HL-60/S4 treated with phorbol 12-myristate 13-acetate at 8.2 ng/mL for 4 days and 3 days (cell line): ENCODE results near the gene MOB1B.
"Not testable (repeated sequence)": the region's sequence is repeated elsewhere in the genome, so short reads cannot be mapped to it uniquely, and the experiment has no call there.

ENCODE experiments used
- in situ Hi-C: fragments of 300-500 bp; cut with MboI; formaldehyde crosslinking; loops from 2 replicates; pipeline ENCODE4 v1.15.0; 2022; ENCODE audit warnings: low sequenced_read_pairs

The MOB1B gene

DNA sequence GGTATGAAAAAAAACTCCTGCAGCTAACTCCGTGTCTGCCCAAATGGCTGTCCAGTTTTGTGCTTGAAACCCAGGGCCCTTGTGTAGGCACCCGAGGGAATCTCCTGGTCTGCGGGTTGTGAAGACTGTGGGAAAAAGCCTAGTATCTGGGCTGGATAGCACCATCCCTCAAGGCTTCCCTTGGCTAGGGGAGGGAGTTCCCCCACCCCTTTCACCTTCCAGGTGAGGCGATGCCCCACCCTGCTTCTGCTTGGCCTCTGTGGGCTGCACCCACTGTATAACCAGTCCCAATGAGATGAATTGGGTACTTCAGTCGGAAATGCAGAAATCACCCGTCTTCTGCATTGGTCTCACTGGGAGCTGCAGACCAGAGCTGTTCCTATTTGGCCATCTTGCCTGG is 102.9 kb downstream of the MOB1B start:
- in situ Hi-C loops: not testable (repeated sequence)

DNA sequence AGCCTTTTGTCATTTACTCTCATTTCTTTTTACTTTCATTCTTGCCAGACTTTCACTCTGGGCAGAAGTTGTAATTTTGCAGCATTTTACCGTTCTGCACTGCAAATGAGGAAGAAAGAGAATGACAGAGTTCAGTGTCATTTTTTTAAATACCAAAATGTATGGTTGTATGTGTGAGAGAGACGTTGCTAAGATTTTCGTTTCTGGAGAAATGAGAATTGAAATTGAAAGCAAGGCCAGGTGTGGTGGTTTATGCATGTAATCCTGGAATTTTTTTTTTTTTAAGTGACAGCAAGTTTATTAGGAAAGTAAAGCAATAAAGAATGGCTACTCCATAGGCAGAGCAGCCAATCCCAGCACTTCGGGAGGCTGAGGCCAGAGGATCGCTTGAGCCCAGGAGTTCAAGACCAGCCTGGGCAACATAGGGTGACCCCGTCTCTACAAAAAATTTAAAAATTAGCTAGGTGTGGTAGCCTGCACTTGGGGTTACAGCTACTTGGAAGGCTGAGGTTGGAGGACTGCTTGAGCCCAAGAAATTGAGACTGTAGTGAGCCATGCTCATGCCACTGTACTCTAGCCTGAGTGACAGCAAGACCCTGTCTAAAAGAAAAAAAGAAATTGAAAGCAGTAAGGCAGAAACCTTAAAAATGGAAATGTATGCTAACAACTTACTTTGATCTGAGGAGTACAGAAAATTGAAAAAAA is 104.2 kb downstream of the MOB1B start:
- in situ Hi-C loops: no loop called here

DNA sequence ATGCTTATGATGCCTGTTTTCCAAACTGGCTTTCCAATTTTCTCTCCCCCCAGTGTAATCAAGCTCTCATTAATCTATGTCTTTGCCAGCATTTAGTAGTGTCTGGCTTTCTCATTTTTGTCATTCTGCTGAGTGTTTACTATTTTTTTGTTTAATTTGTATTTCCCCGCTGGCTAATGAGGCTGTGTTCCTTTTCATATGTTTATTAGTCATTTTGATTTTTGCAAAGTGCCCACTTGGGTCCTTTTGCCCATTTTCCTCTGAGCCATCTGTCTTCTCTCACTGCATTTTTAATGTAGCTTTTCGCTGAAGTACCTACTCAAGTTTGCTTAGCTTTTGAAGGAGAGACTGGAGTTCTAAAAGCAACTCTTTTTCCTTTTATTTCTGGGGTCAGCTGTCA is 106.0 kb downstream of the MOB1B start:
- in situ Hi-C loops: no loop called here

DNA sequence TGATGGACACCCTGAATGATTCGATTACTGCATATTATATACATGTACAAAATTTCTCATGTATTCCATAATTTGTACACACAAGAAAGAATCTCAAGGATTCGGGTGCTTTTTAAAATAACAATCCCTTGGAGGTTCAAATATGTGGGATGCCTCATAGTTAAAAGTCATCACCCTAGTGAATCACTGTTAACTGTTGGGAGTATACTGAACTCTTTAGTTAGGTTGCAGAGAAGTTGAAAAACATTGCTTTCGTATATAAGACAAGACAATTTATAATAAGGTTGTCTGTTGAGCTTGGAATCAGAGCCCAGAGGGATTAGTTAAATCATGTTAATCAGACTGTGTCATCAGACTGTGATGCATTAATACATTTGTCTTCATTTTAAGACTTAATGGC is 106.9 kb downstream of the MOB1B start:
- in situ Hi-C loops: no loop called here

DNA sequence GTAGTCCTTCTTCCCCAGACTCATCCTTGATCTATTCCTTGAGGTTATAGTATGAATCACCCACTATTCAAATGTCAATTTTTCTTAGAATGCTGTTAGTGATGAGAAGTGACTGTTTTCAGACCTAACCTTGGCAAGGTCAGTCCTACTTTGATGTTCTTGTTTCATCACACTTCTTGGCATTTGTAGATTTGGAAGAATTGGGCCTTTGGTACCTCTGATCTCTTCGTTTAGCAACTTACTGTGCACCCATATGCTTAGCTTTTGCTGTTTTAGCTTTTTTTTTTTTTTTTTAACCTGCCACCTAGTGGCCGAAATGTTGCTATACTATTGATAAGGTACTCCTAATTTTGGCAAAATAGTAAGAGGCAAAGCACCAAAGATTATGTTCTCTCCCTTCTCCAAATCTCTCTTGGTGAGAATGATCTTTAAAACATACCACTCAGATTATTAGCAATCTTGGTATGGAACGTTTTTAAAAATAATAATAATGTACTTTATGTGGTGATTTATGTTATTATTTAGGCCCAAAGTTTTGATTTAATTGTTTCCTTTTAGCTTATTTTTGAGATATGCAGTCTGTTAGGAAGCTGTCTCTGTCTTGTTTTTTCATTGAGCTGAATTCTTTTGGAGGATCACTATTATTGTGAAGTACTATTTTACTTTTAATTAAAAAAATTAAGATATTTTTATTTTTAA is 107.9 kb downstream of the MOB1B start:
- in situ Hi-C loops: no loop called here

DNA sequence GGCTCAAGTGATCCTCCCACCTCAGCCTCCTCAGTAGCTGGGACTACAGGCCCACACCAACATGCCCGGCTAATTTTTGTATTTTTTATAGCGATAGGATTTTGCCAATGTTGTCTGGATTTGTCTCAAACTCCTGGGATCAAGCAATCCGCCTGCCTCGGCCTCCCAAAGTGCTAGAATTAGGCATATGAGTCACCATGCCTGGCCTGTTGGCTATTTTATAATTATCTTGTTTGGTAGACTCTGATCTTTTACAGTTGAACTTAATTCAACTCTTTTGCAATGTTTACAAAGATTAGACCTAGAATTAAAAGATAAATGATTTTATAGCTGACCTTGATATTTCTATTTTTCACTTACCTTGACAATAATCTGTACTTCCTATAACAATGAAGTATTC is 109.3 kb downstream of the MOB1B start:
- in situ Hi-C loops: no loop called here

DNA sequence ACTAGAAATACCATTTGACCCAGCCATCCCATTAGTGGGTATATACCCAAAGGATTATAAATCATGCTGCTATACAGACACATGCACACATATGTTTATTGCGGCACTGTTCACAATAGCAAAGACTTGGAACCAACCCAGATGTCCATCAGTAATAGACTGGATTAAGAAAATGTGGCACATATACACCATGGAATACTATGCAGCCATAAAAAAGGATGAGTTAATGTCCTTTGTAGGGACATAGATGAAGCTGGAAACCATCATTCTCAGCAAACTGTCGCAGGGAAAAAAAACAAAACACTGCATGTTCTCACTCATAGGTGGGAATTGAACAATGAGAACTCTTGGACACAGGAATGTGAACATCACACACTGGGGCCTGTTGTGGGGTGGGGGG is 115.2 kb downstream of the MOB1B start:
- in situ Hi-C loops: not testable (repeated sequence)

DNA sequence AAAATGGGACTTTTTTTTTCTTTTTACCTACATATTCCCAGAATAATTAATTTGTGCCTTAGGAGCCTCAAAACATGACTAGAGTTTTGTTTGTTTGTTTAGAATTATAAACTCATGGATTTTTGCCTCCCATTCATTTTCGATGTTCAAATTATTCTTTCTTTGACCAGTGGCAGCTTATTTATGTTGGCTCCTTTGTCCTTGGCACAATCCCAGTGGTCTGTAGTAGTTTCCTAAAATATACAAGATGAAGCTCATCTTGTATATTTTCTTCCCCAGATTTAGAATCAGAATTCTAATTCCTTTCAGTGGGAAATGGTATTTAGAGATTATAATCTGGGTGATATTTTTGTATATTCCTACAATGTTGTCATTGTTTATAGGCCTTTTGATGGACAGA is 118.4 kb downstream of the MOB1B start:
- in situ Hi-C loops: no loop called here

DNA sequence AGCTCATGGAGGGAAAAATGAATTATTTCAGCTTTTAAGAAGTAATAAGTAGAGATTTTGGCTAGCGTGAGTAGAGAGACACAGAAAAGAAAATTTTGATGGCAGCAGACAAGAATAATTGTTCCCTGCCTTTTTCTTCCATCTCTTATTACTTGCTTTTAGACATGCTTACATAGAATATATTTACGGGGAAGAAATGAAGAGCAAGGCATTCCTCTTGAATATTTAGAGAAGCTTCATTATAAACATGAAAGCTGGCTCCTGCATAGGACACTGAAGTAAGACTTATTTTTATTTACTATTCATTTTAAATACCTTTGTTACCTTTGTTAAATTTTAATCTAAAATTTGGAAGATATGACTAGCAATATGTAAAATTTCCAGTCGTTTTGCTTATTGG is 123.5 kb downstream of the MOB1B start:
- in situ Hi-C loops: no loop called here

DNA sequence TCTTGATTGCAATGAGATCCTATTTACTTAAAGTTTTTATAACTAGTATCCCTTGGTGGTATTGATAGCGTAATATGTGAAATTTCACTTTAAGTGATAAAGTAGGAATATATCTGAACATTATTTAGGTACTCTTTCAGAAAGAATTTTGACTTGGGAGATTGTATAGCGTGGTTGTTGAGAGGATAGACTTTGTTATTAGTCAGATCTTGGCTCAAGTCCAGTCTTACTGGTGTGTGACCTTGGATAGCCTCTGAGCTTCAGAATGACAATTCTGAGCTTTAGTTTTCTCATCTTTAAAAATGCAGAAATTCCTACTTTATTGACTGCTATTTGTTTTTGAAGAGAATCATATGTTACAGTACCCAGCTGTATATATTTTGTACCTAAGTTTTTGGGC is 123.9 kb downstream of the MOB1B start:
- in situ Hi-C loops: no loop called here

DNA sequence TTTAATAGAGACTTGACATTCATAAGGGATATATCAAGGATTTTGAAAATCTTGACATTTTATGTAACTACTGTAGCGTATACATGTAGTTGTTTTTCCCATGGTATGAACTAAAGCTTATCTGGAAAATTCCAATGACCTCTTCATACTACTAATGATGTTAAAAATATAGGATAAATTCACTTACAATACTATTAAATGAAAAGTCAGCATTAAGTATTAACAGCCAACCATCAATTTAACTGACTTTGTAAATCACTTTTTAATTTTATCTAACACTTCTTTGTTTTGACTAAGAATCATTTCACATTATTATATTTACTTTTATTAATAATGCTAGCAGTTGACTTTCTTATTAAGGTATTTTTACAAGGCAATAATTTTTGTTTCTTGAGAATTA is 125.4 kb downstream of the MOB1B start:
- in situ Hi-C loops: no loop called here

DNA sequence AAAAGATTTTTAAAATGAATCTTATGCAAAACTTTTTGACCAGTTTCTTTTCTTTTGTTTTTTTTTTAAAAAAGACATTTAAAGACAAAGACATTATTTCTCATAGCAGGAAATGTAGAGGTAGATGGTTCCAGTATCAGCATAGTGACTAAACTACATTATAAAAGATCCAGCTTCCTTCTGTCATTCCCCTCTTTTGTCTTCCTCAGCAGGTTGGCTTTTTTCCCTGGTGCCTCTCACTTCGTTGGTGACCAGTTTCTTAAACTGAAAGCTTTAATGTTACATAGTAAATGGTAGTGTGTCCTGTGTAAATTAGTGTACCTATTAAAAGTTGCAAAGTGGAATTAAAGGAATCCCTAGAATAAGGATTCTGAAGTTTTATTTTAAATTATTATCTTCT is 127.3 kb downstream of the MOB1B start:
- in situ Hi-C loops: no loop called here

DNA sequence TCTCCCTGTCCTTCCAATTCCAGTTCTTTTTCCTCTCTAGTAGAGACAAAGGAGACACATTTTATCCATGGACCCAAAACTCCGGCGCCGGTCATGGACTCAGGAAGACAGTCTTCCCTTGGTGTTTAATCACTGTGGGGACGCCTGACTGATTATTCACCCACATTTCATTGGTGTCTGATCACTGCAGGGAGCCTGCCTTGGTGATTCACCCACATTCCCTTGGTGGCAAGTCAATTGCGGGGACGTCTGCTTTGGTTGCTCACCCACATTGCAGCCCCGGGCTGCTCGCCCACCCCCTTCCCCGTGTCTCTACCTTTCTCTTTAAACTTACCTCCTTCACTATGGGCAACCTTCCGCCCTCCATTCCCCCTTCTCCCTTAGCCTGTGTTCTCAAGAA is 129.9 kb downstream of the MOB1B start:
- in situ Hi-C loops: not testable (repeated sequence)
